HG03575 (cell line): ENCODE results near the gene LRP1B.
"Not testable (repeated sequence)": the region's sequence is repeated elsewhere in the genome, so short reads cannot be mapped to it uniquely, and the experiment has no call there.

Experiments used
- ATAC-seq: cut with Tn5 transposase; IDR thresholded peaks from one replicate; pipeline ENCODE4 v1.9.1; 2021; ENCODE audit not compliant: unreplicated experiment, insufficient number of reproducible peaks, low FRiP score; ENCODE audit errors: extremely low read depth

The LRP1B gene

DNA sequence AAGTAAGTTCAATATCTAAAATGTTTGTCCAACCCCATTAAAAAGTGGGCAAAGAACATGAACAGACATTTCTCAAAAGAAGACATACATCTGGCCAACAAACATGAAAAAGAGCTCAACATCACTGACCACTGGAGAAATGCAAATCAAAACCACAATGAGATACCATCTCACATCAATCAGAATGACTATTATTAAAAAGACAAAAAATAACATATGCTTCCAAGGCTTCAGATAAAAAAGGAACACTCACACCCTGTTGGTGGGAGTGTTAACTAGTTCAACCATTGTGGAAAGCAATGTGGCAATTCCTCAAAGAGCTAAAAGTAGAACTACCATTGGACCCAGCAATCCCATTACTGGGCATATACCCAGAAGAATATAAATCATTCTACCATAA is 931.1 kb downstream of the LRP1B start:
- no peak for ATAC-seq

DNA sequence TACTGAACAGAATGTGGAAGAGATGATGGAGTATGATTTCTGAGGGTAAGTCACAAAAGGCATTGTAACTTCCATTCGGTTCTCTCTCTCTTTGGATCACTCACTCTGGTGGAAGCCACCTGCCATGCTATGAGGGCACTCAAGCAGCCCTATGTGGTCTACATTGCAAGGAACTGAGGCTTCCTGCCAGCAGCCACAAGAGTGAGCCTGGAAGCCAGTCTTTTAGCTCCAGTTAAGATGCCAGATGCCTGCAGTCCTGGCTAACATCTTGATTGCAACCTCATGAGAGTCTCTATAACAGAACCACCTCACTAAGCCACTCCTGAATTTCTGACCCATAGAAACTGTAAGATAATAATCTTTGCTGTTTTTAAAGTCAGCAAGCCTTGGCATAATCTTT is 935.7 kb downstream of the LRP1B start:
- ATAC-seq, result no peak

DNA sequence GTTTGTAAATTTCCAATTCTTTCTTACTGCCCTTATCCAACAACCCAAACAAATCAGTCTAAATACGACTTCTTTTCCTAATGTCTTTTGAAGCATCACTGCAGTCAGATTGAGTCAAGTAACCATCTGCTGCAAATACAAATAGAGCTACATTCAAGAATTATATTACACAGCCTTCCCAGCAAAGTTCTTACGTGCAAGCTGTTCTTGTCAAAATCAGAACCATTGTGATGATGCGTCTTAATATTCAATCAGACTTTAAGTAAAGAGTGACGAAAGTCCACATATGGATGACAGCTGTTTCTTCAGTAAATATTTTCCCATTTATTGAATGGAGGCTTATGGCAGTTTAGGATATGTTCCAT is 943.8 kb downstream of the LRP1B start:
- ATAC-seq, result no peak

DNA sequence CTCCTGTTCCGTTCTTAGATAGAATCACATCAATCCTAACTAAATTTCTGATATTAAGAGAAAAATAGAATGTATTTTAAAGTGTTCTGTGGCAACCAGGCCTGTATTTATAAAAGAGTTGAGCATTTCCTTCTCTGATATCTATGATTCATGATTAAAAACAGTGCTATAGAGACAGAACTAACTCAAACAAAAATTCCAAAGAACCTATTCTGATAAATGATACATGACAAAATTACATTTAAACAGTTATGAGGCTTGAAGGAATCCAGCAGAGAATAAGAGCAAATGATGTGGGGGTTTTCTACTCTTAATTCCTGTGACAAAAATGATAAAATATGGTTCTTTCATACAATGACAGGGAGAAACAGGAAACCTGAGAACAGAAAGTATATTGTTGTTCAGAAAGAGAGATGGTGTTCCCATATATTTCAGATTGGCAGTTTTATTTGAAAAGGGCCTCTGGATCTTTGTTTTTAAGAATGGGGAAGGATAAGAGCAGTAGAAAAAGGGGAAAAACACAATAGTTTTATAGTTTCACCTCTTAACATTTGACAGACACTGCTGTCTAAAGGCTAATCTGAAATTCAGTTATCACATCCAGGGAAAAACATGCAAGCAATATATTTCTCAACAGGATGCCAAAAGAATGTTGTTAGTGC is 944.3 kb downstream of the LRP1B start:
- ATAC-seq, result no peak

DNA sequence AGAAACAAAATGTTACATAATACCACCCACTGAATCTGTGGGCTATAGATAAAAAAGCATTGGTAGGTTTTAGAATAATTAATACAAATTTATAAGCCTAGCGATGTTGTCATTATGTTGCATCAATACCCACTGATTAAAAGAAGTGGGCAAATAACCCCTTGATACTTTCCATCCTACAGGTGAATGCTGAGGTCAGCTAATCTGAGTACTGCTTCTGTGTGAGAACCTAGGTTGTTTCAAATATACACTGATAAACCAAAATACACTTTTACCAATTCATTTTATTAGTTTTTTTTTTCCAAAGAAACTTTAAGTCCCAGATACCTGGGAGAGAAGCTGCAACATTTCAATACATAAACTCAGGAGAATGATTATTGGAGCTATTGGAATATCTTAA is 948.6 kb downstream of the LRP1B start:
- ATAC-seq, result no peak

DNA sequence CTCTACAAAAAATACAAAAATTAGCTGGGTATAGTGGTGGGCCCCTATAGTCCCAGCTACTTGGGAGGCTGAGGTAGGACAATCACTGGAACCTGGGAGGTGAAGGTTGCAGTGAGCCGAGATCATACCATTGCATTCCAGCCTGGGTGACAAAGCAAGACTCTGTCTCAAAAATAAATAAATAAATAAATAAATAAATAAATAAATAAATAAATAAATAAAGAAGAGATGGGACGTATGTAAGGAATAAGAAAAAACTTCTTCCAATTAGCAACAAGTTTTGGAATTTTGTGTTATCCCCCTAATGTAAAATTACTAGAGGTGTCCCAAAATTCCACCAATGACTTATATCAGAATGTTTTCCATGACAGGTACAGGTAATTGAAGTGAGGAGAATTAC is 961.7 kb downstream of the LRP1B start:
- not testable (repeated sequence) for ATAC-seq

DNA sequence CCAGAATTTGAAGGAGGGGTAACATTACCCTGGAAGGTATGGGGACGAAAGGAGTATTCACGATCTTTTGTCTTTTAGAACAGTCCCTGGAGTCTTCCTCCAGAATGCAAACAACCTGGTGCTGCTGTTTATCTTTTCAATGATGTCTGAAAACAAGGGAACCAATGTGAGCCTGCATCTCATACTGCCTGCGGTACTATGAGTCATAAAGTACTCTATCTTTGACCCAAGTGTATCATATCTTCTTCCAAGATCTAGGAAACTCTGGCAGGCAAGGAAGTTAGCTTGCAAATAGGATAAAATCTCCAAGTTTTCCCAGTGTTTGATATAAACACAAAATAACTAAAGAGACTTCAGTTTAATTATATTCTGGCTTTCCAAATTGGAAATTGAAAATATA is 968.5 kb downstream of the LRP1B start:
- ATAC-seq, result no peak

DNA sequence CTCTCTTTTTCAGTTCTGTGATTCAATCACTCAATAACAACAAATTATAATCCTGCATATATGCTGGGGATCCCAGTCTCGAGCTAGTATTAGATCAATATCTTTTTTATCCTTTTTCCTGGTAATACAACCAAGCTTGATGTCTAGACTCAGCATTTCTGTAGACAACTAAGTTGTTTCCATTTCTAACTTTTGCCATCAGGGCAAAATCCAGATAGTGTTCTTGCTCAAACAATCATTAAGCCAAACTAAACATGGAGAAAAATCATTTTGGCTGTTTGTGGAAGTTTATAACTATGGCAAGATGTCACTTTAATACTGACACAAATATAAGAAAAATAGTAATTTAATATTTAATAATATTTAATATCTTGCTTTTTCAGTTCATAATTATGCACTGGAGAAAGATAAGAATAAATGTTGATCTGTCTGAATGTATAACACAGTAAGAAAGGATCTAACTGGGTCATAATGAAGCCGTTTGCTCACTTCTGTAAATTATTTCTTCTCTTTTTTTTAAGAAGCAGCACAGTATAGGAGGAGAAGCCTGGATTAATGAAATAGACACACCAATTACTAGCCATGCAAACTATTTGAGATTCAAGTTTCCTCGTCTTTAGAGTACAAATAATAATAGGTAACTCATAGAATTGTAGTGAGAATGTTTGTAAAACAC is 979.1 kb downstream of the LRP1B start:
- ATAC-seq, result no peak

DNA sequence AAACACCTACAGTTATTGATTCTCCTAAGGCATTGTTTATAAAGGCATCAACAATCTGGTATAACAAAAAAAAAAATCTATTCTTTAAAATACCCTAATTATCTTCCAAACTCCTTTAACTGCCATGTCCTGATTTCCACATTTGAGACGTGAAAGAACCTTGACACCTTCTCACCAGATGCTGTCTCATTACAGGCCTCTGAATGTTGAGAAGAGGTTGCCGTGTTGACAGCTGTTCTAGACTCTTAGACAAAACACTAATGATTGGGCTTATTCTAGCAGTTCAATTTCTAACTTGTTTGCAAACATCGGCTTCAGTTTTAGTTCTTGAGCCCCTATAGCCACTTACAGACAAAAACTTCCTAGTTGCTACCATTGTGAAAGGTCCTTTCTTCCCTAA is 988.8 kb downstream of the LRP1B start:
- ATAC-seq, result no peak

DNA sequence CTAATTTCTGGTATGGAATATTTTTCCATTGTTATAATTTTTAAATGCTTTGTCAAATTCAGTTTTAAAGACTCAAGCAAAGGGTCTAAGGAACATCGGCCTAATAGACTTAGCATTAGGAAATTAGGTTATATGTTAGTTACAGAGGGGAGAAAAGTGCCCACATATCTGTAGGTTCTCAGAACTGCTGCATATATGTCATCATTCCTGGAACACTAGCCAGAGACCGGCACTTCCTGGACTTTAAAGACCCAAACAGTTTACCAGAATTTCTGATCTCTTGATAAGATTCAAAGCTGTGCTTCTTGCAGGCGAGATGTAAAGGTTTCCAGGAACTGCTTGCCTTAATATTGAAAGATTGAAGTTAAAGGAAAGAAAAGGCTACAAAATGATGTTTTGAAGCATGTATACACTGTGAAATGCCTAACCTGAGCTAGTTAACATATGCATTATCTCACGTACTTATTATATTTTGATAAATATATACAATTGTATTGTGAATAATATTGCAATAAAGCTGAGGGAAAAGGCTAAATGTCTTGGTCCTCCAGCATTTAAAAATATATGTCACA is 993.6 kb downstream of the LRP1B start:
- ATAC-seq, result no peak

DNA sequence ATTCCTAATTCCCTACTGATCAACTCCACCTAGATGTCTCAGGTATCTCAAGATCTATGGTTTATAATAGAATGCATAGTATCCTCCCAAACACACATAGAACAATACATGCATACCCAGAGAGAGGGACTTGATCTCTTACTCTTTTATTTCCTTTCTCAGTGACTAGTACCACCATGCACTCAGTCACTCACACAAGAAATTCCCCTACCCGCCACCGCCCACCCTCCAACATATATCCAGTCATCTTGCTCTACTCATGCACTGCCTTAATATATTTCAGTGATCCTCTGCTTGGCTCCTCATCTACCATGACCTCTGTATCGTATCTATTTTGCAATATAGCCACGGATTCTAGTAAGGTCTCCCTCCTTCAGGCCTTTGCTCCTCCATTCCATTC is 996.9 kb downstream of the LRP1B start:
- ATAC-seq, result no peak

DNA sequence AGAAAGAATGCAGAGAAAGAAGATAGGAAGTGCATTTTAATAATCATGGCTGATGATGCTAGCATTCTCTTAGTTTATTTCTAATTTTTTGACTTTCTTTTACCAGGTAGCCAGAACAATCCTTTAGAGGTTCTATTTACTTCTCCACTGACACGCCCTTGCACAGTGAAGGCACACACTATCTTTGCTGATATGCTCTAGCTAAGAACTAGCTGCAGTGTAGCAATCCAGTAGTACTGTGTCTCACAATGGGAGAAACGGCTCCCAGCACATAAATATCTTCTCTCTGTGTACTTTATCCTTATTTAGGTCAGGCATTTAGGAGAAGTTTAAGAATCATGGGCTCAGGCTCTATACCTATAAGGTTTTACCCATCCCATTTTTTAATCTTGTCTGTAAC is 1005.4 kb downstream of the LRP1B start:
- ATAC-seq, result no peak

DNA sequence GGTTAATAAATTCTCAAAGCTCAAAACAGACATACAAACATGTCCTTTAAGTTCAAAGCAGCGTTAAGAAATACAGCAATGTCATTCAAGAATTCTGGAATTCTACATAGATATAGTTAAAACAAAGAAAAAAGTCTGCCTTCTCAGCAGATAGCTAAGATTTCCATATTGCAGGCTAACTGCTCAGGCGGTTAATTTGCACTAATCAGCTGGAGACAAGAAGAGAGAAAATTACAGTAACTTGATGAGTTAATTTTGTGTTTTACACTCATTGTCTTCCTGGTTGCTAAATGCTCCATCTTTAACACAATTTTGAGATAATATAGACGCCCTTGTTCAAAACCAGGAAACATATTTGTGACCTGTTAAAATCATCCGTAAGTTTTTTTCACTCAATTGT is 1012.0 kb downstream of the LRP1B start:
- no peak for ATAC-seq

DNA sequence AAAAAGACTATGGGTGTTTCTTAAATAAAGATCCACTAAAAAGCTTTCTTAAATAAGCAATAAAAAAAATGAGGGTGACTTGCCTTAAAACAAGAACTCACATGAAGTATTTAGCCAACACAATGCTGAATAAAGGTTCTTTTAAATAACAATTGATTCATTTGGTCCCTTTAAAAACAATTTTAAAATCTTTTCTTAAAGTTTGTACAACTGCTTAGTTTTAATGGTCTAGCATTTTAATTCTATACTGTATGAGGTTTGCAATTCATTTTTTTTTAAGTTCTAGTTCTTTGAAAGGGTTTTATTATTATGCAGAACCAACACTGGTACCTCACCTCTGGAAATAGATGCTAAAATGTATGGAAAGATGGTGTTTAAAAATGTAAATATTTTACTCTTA is 1017.5 kb downstream of the LRP1B start:
- no peak for ATAC-seq

DNA sequence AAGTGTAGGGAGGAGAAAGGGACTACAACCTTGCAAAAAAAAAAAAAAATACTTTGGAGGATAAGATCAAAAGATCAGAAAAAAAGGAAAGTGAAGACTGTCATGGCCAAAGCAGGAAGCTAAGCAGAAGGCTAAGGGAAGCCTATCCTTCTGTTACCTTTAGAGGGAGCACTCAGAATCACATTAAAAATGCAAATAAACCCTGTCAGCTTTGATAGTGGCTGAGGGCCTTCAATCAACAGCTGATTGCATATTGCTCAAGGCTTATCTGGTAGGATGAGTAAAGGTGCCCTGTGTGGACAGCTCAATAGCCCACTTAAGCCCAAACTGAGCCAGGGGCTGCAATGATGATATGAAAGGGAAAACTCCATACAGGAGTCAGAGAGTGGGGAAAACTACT is 1021.2 kb downstream of the LRP1B start:
- ATAC-seq, result no peak

DNA sequence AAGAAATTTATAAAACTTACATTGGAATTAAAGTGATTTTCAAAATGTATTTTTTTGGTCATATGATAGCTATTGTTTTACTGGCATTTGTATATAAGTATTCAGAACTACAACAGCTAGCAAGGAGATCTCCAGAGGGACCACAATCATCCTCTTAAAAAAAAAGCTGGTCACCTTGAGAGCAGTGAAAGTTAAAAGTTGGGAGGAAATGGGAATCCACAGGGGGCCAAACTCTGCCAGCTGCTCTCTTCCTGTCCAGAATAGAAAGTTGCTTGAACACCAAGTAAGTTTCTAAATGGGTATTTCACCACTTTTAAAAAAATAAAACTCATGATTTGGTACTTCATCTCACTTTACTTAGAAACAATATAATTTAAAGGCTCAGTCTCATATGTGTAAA is 1025.1 kb downstream of the LRP1B start:
- no peak for ATAC-seq

DNA sequence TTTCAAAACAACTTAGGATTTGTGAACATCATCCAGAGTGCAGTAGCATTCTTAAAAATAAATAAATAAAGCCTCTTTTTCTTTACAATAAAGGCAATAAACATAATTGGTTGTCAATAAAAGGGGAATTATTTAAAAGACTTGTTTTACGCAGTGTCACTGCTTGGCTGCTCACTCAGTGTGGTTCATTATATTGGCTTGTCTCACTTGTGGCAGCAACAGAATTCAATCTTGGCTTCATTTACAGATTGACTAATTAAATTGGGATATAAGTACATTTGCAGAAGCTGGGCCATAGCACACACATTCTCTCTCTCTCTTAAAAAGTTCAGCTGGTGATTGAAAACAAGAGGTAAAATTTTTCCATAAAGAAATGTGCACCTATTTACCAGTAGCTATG is 1027.6 kb downstream of the LRP1B start:
- no peak for ATAC-seq

DNA sequence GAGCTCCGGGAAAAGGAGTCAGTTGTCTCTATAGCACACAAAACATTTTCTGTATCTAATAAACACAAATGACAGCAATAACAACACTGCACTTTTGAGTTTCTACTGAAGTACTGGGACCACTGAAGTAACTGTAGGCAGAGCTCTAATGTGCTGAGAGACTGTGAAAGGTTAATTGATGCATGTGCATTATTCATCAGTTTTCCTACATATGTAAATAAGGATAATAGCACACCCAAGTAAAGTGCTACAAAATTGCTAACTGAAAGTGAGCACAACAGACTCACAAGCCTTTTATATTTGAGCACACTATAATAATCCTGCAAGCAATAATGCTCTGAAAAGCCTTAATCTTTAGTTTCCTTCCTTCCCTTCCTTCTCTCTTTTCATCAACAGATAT is 1051.6 kb downstream of the LRP1B start:
- no peak for ATAC-seq

DNA sequence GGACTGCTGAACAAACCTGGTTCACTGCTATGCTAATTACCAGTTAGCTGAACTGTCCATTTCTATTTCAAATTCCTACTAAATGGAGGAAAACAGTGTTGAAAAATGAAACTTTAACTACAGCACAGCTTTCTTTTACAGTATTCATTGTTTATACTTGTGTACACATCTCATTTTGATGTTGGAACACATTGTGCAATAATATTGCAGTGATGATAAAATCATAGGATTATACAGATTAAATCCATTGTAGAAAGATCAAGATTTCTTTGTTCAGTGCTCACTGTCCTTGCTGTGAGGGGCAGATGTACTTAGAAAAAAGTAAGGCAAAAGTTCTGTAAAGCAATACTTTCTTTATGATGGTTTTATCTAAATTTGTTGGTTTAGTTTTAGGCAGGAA is 1055.1 kb downstream of the LRP1B start:
- ATAC-seq, result no peak

DNA sequence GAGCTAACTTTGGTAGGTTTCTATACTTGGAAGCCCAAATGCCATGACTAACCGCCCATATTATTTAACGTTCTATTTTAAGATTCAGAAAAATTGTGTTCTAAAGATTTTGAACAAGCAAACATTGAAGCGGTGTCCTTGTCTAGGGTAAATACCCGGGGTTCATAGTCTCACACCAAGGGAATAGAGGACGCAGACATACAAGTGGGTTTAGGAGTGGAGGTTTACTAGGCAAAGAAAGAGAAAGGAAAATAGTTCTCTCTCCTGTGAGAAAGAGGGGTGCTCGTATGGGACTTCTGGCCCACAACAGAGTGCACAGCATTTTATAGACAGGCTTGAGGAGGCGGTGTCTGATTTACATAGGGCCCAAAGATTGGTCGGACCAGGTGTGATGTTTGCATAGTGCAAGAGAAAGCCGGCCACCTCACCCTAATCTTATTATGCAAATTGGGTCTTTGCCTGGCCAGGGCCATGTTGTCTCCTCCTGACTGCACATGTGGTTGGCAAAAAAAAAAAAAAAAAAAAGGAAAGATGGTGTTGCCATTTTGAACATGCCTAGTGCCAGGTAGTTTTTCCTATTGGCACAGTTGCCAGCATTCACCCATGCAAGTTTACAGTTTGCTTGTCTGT is 1062.6 kb downstream of the LRP1B start:
- ATAC-seq, result no peak
